Measurements from ENCODE around the gene WBP1L.

Gene WBP1L

DNA sequence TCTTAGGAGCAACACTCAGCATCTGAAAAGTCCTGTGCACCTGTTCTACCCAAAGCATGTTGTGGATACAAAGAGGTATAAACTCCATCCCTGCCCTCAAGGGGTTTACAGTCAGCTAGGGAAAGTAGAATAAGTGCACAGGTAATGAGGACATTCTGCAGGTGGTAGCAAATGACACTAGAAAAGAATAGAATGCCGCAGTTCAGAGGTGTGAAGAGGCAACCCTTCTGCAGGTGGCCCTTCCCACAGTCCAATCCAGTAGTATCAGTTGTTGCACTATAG, 36.7 kb downstream of the WBP1L start:
- DNase-seq (ENCODE audit: low read depth in 3 of 3) = no peak

GRCh38 chr10:102781090-102781920, 37.6 kb downstream of the WBP1L start:
- DNase-seq (ENCODE audit: low read depth in 3 of 3) = no peak

DNA sequence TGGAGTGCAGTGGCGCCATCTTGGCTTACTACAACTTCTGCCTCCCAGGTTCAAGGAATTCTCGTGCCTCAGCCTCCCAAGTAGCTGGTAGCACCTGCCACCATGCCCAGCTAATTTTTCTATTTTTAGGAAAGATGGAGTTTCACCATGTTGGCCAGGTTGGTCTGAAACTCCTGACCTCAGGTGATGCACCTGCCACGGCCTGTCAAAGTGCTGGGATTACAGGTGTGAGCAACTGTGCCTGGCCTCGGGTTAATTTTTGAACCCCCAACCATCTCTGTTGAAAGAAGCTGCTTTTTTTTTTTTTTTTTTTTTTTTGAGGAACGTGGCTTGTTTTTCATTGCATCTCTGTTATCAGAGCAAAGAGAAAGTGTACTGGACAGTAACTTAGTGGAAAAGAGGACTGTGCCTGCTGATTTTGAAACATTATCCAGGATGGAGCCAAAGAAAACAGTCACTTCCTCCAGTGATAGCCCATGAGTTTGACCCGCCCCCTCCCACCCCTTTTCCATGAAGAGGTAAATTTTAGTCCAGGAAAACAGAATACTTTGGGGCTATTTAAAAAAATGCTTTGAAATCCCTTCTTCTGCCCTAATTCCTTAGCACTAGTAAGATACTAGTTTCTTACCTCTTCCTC, 38.3 kb downstream of the WBP1L start:
- DNase-seq (ENCODE audit: low read depth in 3 of 3) = no peak

DNA sequence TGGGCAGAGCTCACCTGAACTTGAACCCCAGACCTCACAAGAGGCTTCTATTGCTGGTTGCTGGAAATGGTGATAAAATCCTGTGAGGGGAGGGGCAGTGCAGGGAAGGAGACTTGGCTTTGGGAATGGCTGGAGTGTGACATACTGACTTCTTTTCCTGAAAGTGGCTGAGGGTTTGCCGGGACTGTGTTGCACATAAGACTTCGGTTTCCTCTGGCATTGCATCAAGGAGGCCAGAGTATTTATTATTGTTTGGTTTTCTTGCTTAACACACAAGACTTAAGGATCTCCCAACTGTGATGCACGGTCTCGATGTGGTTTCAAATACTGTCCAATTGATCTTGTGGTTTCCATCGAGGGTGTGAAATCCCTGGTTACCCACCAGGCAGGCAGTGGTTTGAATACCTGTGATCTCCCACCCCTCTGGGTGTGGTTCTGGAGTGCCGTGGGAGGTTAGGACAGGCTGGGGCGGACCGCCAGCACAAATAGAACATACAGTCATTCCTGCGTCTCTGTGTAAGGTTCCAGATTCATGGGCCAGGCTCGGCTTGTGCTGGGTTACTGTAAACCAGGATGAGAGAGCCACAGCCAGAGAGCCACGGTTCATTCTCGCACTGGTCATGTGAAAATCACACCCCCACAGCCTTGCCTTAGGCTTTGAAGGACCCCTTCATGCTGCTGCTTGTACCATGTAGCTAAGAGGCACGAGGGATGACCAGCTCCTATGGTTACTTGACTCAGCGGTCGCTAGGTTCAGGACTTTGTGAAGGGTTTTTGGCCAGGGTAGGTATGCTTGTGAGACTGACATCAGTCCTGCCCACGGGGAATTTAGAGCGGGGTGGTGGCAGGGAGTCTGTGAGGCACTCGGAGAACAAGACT, 39.2 kb downstream of the WBP1L start:
- DNase-seq (ENCODE audit: low read depth in 3 of 3) = no peak

GRCh38 chr10:102783568-102783967, 39.8 kb downstream of the WBP1L start:
- DNase-seq (ENCODE audit: low read depth in 3 of 3) = no peak

GRCh38 chr10:102785818-102786217, 42.1 kb downstream of the WBP1L start:
- DNase-seq (ENCODE audit: low read depth in 3 of 3) = no peak

DNA sequence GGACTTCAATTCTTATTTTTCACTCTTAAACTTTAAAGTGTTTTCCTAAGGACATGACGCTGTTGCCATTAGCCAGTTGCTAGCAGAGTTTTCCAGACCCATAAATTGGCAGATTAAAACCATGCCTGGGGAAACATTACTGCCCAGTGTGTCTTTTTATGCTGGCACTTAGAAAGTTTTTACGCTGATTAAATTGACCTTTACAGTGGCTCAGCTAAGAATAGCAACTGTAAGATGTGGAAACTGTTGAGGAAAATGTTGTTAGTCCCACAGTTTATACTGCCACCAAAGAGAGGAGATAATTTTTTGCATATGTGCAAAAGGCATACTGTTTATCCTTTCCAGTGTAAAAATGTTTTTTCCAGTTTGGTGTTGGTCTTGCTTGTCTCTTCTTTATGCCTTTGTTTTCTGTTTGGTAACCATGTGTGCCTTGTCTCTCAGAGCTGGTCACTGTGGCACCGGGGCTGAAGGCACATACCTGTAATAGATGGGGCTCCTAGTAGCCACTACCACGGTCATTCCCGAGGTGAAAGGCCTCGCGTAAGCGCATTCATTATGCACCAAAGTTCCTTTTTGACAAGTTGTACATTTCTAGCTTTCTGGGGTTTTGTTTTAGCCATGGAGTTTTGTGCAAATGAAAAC, 48.1 kb downstream of the WBP1L start:
- no peak for DNase-seq (ENCODE audit: low read depth in 3 of 3)

- no peak for DNase-seq (ENCODE audit: low read depth in 3 of 3)
Measured at GRCh38 chr10:102795453-102796406, 52.0 kb downstream of the WBP1L start.

GRCh38 chr10:102796407-102797176, 52.8 kb downstream of the WBP1L start:
- DNase-seq (ENCODE audit: low read depth in 3 of 3) = peak in 1 of 3 experiments; percentile 14

- no peak for DNase-seq (ENCODE audit: low read depth in 3 of 3)
Measured at GRCh38 chr10:102799691-102800471, 56.1 kb downstream of the WBP1L start.

DNA sequence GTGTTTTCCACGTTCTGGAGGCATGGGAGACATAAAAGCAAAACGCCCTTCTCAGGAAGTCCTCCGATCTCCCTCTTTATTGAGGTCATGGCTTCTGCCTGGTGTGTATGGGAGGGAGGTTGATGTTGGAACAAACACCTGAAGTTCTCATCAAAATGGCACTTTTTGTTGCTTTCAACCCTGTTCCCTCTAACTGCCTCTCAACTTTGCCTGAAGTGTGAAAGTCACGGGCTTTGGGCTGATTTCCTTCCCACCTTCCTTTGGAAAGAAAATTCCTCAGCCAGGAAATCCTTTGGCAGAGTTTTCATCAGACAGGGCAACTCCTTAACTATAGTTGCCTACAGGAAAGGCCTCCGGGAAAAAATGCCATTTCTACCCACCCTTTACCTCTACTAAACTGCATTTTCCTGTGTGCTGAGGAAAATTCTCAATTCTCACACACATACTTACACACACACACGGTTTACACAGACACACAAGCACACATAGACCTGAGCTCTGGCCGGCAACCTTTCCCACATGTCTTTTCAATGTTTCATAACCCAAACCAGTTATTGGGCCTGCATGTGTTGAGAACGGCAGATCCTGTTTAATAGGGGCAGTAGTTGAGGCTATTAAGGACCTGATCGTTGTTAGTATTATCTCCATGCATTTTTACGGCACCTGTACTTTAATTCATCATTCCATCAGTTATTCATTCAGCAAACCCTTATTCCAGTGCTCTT, 57.0 kb downstream of the WBP1L start:
- DNase-seq (ENCODE audit: low read depth in 3 of 3) = no peak

- DNase-seq (ENCODE audit: low read depth in 3 of 3) = no peak
Measured at GRCh38 chr10:102801496-102801895, 57.7 kb downstream of the WBP1L start.

DNA sequence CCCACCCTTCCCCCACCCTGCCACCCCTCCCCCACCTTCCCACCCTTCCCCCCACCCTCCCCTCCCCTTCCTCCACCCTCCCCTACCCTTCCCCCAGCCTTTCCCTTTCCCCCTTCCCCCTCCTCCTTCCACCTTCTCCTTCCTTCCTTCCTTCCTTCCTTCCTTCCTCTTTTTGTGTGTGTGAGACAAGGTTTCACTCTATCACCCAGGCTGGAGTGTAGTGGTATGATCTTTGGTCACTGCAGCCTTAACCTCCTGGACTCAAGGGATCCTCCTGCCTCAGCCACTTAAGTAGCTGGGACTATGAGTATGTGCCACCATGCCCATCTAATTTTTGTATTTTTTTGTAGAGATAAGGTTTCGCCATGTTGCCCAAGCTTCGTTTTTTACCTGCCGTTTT, 58.2 kb downstream of the WBP1L start:
- DNase-seq (ENCODE audit: low read depth in 3 of 3) = no peak

- DNase-seq (ENCODE audit: low read depth in 3 of 3) = no peak
Measured at GRCh38 chr10:102802920-102803534, 59.3 kb downstream of the WBP1L start.

GRCh38 chr10:102804382-102805055, 60.8 kb downstream of the WBP1L start:
- DNase-seq (ENCODE audit: low read depth in 3 of 3) = no peak

DNA sequence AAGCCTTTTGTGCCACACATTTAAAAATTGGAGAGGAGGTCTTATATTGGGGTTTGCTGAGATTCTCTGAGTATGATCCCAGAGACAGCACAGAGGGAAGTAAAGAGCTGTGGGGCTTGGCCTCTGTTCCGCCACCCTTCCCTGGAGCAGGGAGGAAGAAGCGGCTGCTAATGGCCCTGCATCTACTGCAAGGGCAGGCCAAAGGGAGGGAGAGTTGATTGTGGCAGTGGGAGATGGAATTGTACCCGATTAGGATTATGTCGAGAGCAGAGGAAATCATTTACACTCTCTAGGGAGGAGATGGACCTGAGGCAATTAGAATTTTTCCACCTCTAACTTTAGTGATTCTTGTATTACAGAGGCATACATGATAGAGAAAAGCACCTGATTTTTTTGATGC, 64.6 kb downstream of the WBP1L start:
- DNase-seq (ENCODE audit: low read depth in 3 of 3) = no peak

DNA sequence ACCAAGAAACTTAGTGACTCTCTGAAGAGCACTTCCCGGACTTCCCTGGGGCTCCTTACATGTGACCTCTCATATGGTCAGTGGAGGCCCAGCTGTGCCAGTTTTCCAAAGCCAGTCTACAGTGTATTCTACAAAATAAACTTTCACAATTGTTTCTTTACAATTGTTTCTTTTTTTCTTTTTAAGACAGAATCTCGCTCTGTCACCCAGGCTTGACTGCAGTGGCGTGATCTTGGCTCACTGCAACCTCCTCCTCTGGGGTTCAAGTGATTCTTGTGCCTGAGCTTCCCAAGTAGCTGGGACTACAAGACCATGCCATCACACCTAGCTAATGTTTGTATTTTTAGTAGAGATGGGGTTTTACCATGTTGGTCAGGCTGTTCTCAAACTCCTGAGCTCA, 67.6 kb downstream of the WBP1L start:
- DNase-seq (ENCODE audit: low read depth in 3 of 3) = no peak
